PC-9 (cell line): ENCODE data around the gene OR2V1. TPM values are rescaled to one million over a fixed set of nuclear protein-coding genes. Genes with fewer than 3 reads are reported as not detected.
"Not testable (repeated sequence)": the region's sequence is repeated elsewhere in the genome, so short reads cannot be mapped to it uniquely, and the experiment has no call there.

Source experiments
- BruUV-seq: library from RNA; stranded (reverse); fragments of 400-500 nt; replicated peaks from 2 replicates; lab custom pipeline; 2021; lab: Mats Ljungman, UMichigan
- CTCF ChIA-PET: fragments of 300-600 bp; sonication (Branson Sonifier 250); formaldehyde crosslinking; loops from one replicate; lab custom pipeline; 2022; ENCODE audit warnings: antibody characterized with exemption; lab: Charles Lee
- POLR2A ChIA-PET: fragments of 300-600 bp; sonication (Branson Sonifier 250); formaldehyde crosslinking; loops from one replicate; lab custom pipeline; 2022; ENCODE audit warnings: antibody characterized with exemption; ENCODE audit not compliant: unreplicated experiment; lab: Charles Lee
- DNase-seq, 2 experiments: peaks; one replicate each; pipeline versions ENCODE4 v3.0.0 to v3.0.0-alpha.2; 2015 to 2022; ENCODE audit warnings: mixed read lengths in 1 of 2
- H2AFZ ChIP-seq: fragments of 200-600 bp; sonication (generic); 2 replicates; pipeline ENCODE4 v1.8.1; 2017; ENCODE audit warnings: antibody characterized with exemption
- H3F3A ChIP-seq: fragments of 200-600 bp; sonication (generic); 2 replicates; pipeline ENCODE4 v1.8.1; 2017; ENCODE audit warnings: antibody characterized with exemption, mild to moderate bottlenecking, low read depth; ENCODE audit not compliant: insufficient read depth
- H3K27ac ChIP-seq: fragments of 200-600 bp; sonication (generic); 2 replicates; pipeline ENCODE4 v1.6.1; 2016; ENCODE audit warnings: mixed run types
- H3K27me3 ChIP-seq: fragments of 200-600 bp; sonication (generic); 2 replicates; pipeline ENCODE4 v1.6.1; 2016; ENCODE audit warnings: low read depth, mixed run types; ENCODE audit not compliant: insufficient read depth
- H3K36me3 ChIP-seq: fragments of 200-600 bp; sonication (generic); 2 replicates; pipeline ENCODE4 v1.6.1; 2016; ENCODE audit warnings: low read depth, mixed run types
- H3K4me1 ChIP-seq: fragments of 200-600 bp; sonication (generic); replicated peaks from 2 replicates; pipeline ENCODE4 v1.6.1; 2016; ENCODE audit warnings: mixed run types; ENCODE audit not compliant: insufficient read depth
- H3K4me2 ChIP-seq: fragments of 200-600 bp; sonication (generic); 2 replicates; pipeline ENCODE4 v1.6.1; 2017; ENCODE audit warnings: mixed run types
- H3K4me3 ChIP-seq: fragments of 200-600 bp; sonication (generic); 2 replicates; pipeline ENCODE4 v1.6.1; 2016; ENCODE audit warnings: mixed run types
- H3K79me2 ChIP-seq: fragments of 200-600 bp; sonication (generic); 2 replicates; pipeline ENCODE4 v1.6.1; 2017; ENCODE audit warnings: low read depth, mixed run types
- H3K9me2 ChIP-seq: fragments of 200-600 bp; sonication (generic); 2 replicates; pipeline ENCODE4 v1.8.1; 2017; ENCODE audit warnings: mild to moderate bottlenecking; ENCODE audit not compliant: insufficient read depth
- H3K9me3 ChIP-seq: fragments of 200-600 bp; sonication (generic); 2 replicates; pipeline ENCODE4 v1.8.1; 2016; ENCODE audit warnings: low read depth; ENCODE audit not compliant: insufficient read depth
- H4K20me1 ChIP-seq: fragments of 200-600 bp; sonication (generic); 2 replicates; pipeline ENCODE4 v1.8.1; 2017; ENCODE audit not compliant: insufficient read depth
- EZH2 ChIP-seq: fragments of 200-600 bp; sonication (generic); IDR thresholded peaks from 2 replicates; pipeline ENCODE4 v1.8.0; 2017; ENCODE audit warnings: antibody characterized with exemption, low read depth
- intact Hi-C: fragments of 100-400 bp; cut with micrococcal nuclease; formaldehyde crosslinking; loops from one replicate; pipeline ENCODE4 v1.10.0; 2022; ENCODE audit not compliant: unreplicated experiment
- total RNA-seq: library from RNA; stranded (reverse); gene quantifications from 2 replicates; pipeline ENCODE4 v1.2.3, GENCODE V29; 2021
- TF ChIP-seq, protein P1 (sequence below): fragments of 200-600 bp; sonication (generic); conservative IDR thresholded peaks from 2 replicates; pipeline ENCODE4 v1.6.1; 2017; ENCODE audit warnings: mixed run types, antibody characterized with exemption, mild to moderate bottlenecking, moderate library complexity

The OR2V1 gene
- total RNA-seq, 1 experiment from 2014 or later, result not detected

DNA sequence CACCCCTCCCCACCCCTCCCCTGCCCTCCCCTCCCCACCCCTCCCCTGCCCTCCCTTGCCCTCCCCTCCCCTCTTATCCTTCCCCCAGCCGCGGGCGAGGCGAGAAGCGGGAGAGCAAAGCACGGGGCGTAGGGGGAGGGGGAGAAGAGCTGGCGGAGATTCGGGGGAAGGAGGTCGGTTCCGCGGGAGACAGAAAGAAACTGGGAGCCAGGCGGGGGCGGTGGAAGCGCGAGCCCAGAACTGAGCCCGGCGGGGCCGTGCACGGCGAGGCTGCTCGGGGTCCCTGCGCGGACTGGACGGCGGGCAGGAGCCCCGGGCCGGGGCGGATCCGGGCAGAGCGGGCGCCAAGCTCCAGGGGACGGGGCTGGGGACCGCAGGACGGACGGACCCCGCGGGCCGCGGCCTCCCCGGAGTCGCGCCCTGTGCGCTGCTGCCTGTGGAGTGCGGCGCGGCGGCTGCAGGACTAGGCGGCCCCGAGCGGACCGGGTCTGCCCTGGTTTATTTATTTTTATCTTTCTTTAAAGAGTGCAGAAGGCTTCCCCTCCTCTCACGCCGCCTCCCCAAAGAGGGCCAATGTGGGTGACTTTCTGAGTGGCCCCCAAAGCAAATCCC lies 29.8 kb downstream of the OR2V1 start:
- H3K36me3 ChIP-seq, H3K4me2 ChIP-seq, H4K20me1 ChIP-seq, H3K4me3 ChIP-seq, H3K4me1 ChIP-seq, POLR2A ChIA-PET, H3K27me3 ChIP-seq, CTCF ChIA-PET, H3K79me2 ChIP-seq, BruUV-seq, H3K9me3 ChIP-seq, DNase-seq, H3K9me2 ChIP-seq, intact Hi-C loops, H2AFZ ChIP-seq, H3K27ac ChIP-seq: not testable (repeated sequence)
- H3F3A ChIP-seq, result peaks cover 16% of the 10 kb centered on the region; the same call in 1 of the 2 replicates

DNA sequence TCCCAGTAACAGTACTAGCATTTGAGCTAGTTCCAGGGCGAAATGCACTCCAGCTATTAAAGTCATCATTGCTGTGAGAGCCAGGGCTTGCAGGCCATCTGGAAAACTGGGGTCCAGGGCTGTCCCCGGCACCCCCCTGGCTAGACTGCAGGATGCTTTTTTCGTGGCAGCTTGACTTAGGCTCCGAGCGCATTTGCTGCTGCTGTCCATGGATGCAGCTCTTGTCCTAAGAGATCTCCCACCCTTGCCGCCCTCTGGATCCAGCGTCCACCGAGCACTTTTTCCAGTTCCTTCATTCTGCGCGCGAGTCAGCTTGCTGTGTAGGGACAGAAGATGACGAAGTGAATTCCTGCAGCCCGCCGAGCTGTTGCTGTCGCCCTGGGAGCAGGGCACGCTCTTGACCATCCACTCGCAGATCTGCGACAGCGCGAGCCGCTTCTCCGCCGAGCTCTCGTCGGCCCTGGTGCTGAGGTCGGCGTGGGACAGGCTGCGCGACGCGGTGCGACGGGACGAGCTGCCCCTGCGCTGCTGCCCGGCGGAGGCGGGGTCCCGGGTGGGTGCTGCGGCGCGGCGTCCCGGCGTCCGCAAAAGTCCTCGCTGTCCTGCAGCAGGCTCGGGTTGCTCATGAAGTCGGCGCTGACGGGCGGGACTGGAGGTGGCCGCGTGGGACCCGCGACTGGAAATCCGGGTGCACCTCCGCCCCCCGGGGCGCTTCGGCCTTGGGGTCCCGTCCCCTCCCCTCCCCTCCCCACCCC lies 30.7 kb downstream of the OR2V1 start:
- intact Hi-C loops, result no loop called here
- H3K27me3 ChIP-seq, result no peaks in the 10 kb centered on the region
- no peak overlapping the region for H2AFZ ChIP-seq
- H3K27ac ChIP-seq, result no peak overlapping the region
- H3K4me1 ChIP-seq, result no peaks in the 10 kb centered on the region
- CTCF ChIA-PET, result interaction anchor here (0.5 kb wide), 1 partner anchor 58 kb away, joined by 3 read pairs; no protein-coding TSS in a partner anchor
- peaks cover 16% of the 10 kb centered on the region; the same call in 1 of the 2 replicates for H3F3A ChIP-seq
- H3K4me2 ChIP-seq, result no peak overlapping the region
- POLR2A ChIA-PET, result interaction anchor here (0.6 kb wide), 2 partner anchors 154 to 186 kb away, joined by 3 to 5 read pairs; no protein-coding TSS in a partner anchor
- DNase-seq, result no peak
- H3K36me3 ChIP-seq, result no peaks in the 10 kb centered on the region
- no peak overlapping the region for H3K4me3 ChIP-seq
- H3K79me2 ChIP-seq, result no peaks in the 10 kb centered on the region
- H3K9me3 ChIP-seq, result no peaks in the 10 kb centered on the region
- TF ChIP-seq, protein P1, sequence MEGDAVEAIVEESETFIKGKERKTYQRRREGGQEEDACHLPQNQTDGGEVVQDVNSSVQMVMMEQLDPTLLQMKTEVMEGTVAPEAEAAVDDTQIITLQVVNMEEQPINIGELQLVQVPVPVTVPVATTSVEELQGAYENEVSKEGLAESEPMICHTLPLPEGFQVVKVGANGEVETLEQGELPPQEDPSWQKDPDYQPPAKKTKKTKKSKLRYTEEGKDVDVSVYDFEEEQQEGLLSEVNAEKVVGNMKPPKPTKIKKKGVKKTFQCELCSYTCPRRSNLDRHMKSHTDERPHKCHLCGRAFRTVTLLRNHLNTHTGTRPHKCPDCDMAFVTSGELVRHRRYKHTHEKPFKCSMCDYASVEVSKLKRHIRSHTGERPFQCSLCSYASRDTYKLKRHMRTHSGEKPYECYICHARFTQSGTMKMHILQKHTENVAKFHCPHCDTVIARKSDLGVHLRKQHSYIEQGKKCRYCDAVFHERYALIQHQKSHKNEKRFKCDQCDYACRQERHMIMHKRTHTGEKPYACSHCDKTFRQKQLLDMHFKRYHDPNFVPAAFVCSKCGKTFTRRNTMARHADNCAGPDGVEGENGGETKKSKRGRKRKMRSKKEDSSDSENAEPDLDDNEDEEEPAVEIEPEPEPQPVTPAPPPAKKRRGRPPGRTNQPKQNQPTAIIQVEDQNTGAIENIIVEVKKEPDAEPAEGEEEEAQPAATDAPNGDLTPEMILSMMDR, result no peak
- TF ChIP-seq EZH2, result no peak
- no peaks in the 10 kb centered on the region for H3K9me2 ChIP-seq
- H4K20me1 ChIP-seq, result no peaks in the 10 kb centered on the region
- BruUV-seq, result no TSS peak

DNA sequence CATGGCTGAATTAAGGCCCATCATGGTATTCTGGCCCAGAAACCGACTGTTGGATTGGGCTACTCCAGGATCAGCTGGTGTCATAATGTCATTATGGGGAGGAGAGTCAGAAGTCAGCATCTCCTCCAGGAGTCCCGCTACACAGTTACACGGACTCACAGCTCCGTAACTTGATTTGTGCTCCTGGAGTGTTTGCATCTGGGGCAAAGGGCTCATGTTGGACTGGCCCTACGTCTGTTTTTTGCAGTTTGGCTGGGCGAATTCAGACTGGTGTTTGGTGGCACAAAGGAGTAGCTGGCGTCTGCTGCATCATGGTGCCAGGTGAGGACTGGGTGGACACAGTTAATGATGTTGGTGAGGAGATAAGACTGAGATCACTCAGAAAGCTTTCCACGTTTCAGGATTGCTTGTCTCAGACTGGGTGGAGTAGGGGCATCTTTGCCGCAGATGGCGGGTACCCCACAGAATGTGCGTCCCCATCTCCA lies 31.3 kb downstream of the OR2V1 start:
- TF ChIP-seq EZH2, result no peak
- TF ChIP-seq, protein P1, result no peak
- no peaks in the 10 kb centered on the region for H3K9me2 ChIP-seq
- H3K27ac ChIP-seq, result no peak overlapping the region
- no peaks in the 10 kb centered on the region for H3K36me3 ChIP-seq
- intact Hi-C loops, result no loop called here
- no peak overlapping the region for H3K4me2 ChIP-seq
- ChIA-PET POLR2A (interaction anchor here (0.6 kb wide), 2 partner anchors 155 to 187 kb away, joined by 3 to 5 read pairs; no protein-coding TSS in a partner anchor), CTCF (no interaction called here)
- no peak overlapping the region for H3K4me3 ChIP-seq
- no peaks in the 10 kb centered on the region for H3K27me3 ChIP-seq
- H3K4me1 ChIP-seq, result no peaks in the 10 kb centered on the region
- H3K9me3 ChIP-seq, result no peaks in the 10 kb centered on the region
- no peak for DNase-seq
- H3F3A ChIP-seq, result peaks cover 16% of the 10 kb centered on the region; the same call in 1 of the 2 replicates
- no peaks in the 10 kb centered on the region for H4K20me1 ChIP-seq
- no peak overlapping the region for H2AFZ ChIP-seq
- no TSS peak for BruUV-seq
- no peaks in the 10 kb centered on the region for H3K79me2 ChIP-seq
